Adrenal gland (tissue), 12 donors: ENCODE results near the gene MITF. TPM values are rescaled to one million over a fixed set of nuclear protein-coding genes. Genes with fewer than 3 reads are reported as not detected.

Source experiments
- DNase-seq, 7 donors: peaks; one replicate each; pipeline ENCODE4 v3.0.0-alpha.2; 2019 to 2020
- H3K27ac ChIP-seq, 5 donors: fragments of 200-600 bp; sonication (generic) in 4 of 5; 1 replicate in 3 of 5; 2 replicates in 2 of 5; pipeline versions ENCODE4 v1.5.1 to v1.8.0; 2016 to 2020; ENCODE audit warnings: mild to moderate bottlenecking in 1 of 5
- H3K27me3 ChIP-seq: fragments of 200-600 bp; 2 replicates; pipeline ENCODE4 v1.8.0; 2021
- H3K36me3 ChIP-seq, 2 donors: fragments of 200-600 bp; replicated peaks in 1 of 2; 1 replicate in 1 of 2; 2 replicates in 1 of 2; pipeline versions ENCODE4 v1.5.1 to v1.8.0; 2018 to 2022
- H3K4me1 ChIP-seq, 2 donors: fragments of 200-600 bp; replicated peaks in 1 of 2; 1 replicate in 1 of 2; 2 replicates in 1 of 2; pipeline versions ENCODE4 v1.5.1 to v1.8.0; 2018 to 2021
- H3K4me3 ChIP-seq, 4 donors: fragments of 200-600 bp; sonication (generic) in 3 of 4; one replicate each; pipeline ENCODE4 v1.5.1; 2016 to 2018
- H3K9me3 ChIP-seq, 3 donors: fragments of 200-600 bp; sonication (generic) in 1 of 3; replicated peaks in 1 of 3; 1 replicate in 2 of 3; 2 replicates in 1 of 3; pipeline versions ENCODE4 v1.5.1 to v1.8.0; 2016 to 2021
- CTCF ChIP-seq, 6 experiments: fragments of 450-650 bp in 4 of 6; fragments of 200-600 bp in 2 of 6; sonication (generic) in 1 of 6; IDR thresholded peaks; 1 replicate in 5 of 6; 2 replicates in 1 of 6; pipeline versions ENCODE4 v1.5.1 to v1.8.0; 2016 to 2021; ENCODE audit warnings: antibody characterized with exemption in 6 of 6, mild to moderate bottlenecking in 2 of 6, moderate library complexity in 1 of 6
- POLR2A ChIP-seq, 2 donors: fragments of 450-650 bp; IDR thresholded peaks; one replicate each; pipeline ENCODE4 v1.6.1; 2017; ENCODE audit warnings: antibody characterized with exemption in 2 of 2, mild to moderate bottlenecking in 2 of 2, moderate library complexity in 1 of 2
- WGBS, 4 donors: extraction: QIAGEN DNeasy Blood & Tissue Kit in 2 of 4; methylation state at CpG; one replicate each; pipeline versions ENCODE4 v1.1.5 to v1.1.7; 2013 to 2017; 5-methylcytosine and 5-hydroxymethylcytosine counted together
- intact Hi-C, 2 donors: fragments of 100-400 bp; cut with DNase I; formaldehyde crosslinking; loops; one replicate each; pipeline versions ENCODE4 v1.14.1 to v1.15.0; 2022 to 2023
- polyA plus RNA-seq, 3 donors: library from polyadenylated mRNA; stranded (reverse); fragments of 200-250 nt in 2 of 3; fragments of 350-450 nt in 1 of 3; fragmentation: Illumina TruSeq in 1 of 3; extraction: RNeasy Lipid Tissue Mini Kit (QIAGEN cat#74804) in 1 of 3; gene quantifications; one replicate each; pipeline ENCODE4 v1.2.3, GENCODE V29; 2013 to 2014
- total RNA-seq, 9 donors: library from RNA; depleted of rRNA in 4 of 9; stranded (reverse); fragments of >200 nt in 4 of 9; fragments of 120-200 nt in 1 of 9; fragmentation: NEBNext Ultra II Directional in 1 of 9; extraction: Animal tissue kit (Norgen Biotek cat#: 25700) in 1 of 9; gene quantifications; one replicate each; pipeline versions ENCODE4 v1.1.0 to v1.2.4, GENCODE V29; 2013 to 2023
- donor health status: healthy with polysubstance abuse.
- donor health status: Bipolar disorder and iron deficiency.
- donor health status: DM: yes; HTN: yes; CAD: no.
- donor health status: DM: no; HTN: no; CAD: no.
- donor health status: DM: no; HTN: no; CAD: no.
- donor health status: DM: yes; HTN: yes; CAD: no.

Gene MITF
- total and polyA plus RNA-seq, 12 donors, result 2.4 to 23.4 (median 10.6) TPM

DNA sequence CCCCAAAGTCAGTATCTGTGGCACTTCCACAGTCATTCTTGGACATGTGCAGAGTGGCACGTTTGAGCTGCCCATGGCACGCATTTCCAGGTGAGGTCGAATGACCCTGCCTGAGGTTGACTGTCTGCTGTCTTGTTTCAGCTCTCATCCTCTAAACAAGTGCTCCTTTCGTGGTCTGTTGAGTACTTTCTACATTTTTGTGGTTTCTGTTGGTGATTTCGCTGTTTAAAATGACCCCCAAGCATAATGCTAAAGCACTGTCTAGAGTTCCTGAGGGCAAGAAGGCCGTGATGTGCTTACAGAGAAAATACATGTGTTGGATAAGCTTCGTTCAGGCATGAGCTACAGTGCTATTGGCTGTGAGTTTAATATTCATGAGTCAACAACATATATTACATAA, 220.3 kb downstream of the MITF start:
- Histone ChIP-seq H3K27ac (no peak overlapping the region), H3K9me3 (no peaks in the 10 kb centered on the region), H3K4me3 (no peak overlapping the region), H3K4me1 (no peaks in the 10 kb centered on the region), H3K27me3 (no peaks in the 10 kb centered on the region), H3K36me3 (peaks cover 0 to 16% of the 10 kb centered on the region in 2 donors)
- 89 to 95% (median 93%) methylated on average over 7 of the region's 7 CpGs for WGBS, 4 donors
- no peak for DNase-seq
- no peak for TF ChIP-seq CTCF (IDR thresholded peaks at IDR 0.05)
- TF ChIP-seq POLR2A (IDR thresholded peaks at IDR 0.05), result no peak
- intact Hi-C loops, result no loop called here

DNA sequence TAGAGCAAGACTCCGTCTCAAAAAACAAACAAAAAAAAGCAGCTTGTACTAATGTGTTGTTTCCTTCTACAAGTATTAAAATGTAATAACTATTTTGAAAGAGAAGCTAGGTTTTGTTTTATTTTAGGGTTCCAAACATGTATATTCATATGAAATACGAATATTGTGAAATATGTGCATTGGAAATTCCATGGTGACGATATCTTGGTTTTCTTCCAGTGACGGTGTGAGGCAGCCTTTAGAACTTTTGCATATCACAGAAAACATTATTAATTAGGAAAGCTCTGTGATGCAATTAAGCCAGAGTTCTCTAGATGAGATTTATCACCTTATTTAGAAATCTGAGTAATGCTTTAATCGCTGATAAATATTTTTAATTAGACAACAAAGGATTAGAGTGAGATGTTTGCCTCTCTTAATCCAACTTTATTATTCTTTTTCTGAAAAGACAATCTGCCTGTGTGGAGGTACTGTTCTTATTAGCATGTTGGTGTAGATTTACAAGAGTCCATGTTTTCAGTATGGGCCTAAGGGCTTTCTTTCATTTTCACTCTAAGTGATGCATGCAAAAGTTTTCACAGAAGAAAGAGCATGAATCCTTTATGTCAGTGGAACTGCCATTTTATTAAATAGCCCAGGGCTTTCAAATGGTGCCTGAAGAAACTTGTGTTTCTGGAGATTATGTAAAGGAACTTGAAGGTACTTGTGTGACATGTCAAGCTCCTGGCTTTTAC, 222.6 kb downstream of the MITF start:
- no peak for DNase-seq
- H3K27me3 ChIP-seq, result no peaks in the 10 kb centered on the region
- H3K4me3 ChIP-seq, result no peak overlapping the region
- peaks cover 0 to 22% of the 10 kb centered on the region in 2 donors for H3K36me3 ChIP-seq
- H3K9me3 ChIP-seq, result no peaks in the 10 kb centered on the region
- intact Hi-C loops, result no loop called here
- 90 to 94% (median 93%) methylated on average over 5 of the region's 5 CpGs for WGBS, 4 donors
- TF ChIP-seq CTCF (IDR thresholded peaks at IDR 0.05), result no peak
- TF ChIP-seq POLR2A (IDR thresholded peaks at IDR 0.05), result no peak
- no peak overlapping the region for H3K27ac ChIP-seq
- no peaks in the 10 kb centered on the region for H3K4me1 ChIP-seq

GRCh38 chr3:69963643-69964042, 224.4 kb downstream of the MITF start:
- DNase-seq, result no peak
- Histone ChIP-seq H3K27ac (no peak overlapping the region), H3K36me3 (peaks cover 0 to 22% of the 10 kb centered on the region in 2 donors), H3K9me3 (no peaks in the 10 kb centered on the region), H3K27me3 (no peaks in the 10 kb centered on the region), H3K4me1 (no peaks in the 10 kb centered on the region), H3K4me3 (no peak overlapping the region)
- no peak for TF ChIP-seq CTCF (IDR thresholded peaks at IDR 0.05)
- TF ChIP-seq POLR2A (IDR thresholded peaks at IDR 0.05), result no peak
- WGBS, 4 donors, result 95 to 99% (median 97%) methylated on average over 3 of the region's 3 CpGs
- intact Hi-C loops, result no loop called here

DNA sequence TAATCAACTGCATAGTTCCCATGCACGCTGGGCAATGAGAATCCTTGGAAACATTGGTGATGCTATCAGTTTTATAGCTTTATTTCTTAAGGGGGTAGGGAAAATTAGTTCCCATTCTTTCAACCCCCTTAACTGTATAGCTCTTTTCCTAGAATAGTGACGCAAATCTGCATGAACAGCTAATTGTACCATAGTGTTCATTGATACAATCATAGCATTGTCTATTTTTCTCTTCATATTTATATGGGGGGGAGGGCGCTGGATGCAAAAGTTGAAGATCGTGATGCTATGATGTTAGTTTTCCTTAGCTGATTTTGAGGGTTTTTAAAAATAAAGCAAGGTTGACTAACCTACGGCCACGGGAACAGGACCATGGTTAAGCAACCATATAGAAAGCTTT, 227.9 kb downstream of the MITF start:
- intact Hi-C loops, result no loop called here
- TF ChIP-seq POLR2A (IDR thresholded peaks at IDR 0.05), result no peak
- no peak for TF ChIP-seq CTCF (IDR thresholded peaks at IDR 0.05)
- Histone ChIP-seq H3K27ac (no peak overlapping the region), H3K9me3 (no peaks in the 10 kb centered on the region), H3K4me3 (no peak overlapping the region), H3K4me1 (no peaks in the 10 kb centered on the region), H3K27me3 (no peaks in the 10 kb centered on the region), H3K36me3 (peaks cover 0 to 7% of the 10 kb centered on the region in 2 donors)
- WGBS, 4 donors, result 81 to 94% (median 83%) methylated on average over 6 of the region's 6 CpGs
- DNase-seq, result no peak
